GM19455 (cell line): Measurements from ENCODE around the gene CPLX4.

ENCODE experiments used
- ATAC-seq: cut with Tn5 transposase; IDR thresholded peaks from one replicate; pipeline ENCODE4 v1.9.1; 2021; ENCODE audit not compliant: unreplicated experiment

The CPLX4 gene, protein sequence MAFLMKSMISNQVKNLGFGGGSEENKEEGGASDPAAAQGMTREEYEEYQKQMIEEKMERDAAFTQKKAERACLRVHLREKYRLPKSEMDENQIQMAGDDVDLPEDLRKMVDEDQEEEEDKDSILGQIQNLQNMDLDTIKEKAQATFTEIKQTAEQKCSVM

DNA sequence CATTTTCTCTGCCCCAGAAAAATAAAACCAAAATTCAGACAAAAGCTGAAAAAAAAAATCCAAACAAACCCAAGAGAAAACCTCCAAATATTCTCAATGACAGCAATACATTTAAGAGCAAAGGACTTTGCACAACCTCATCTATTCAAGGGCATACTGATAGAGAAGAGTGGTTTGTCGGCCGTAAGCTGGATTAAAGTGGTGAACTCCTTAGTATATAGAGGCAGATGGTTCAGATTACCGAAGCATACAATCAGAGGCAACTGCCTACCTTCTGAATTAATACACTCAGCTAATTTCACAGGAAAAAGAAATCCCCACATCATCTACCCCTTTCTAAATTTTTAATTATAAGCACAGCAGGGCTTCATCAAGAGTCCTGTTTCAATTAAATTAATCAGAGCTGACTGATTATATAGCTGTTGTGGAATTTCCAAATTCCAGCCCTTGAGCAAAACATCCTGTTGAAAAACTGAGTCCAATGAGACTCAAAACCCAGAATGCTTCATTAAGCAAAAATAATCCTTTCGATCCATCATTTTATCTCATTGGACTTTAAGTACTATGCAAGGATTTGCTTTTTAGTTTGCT is at the start of gene CPLX4:
CPLX4 (minus strand) TSS at position 190 of the 591 bp plus-strand sequence; CDS start at position 3, 187 bp downstream.
- ATAC-seq, result no peak

DNA sequence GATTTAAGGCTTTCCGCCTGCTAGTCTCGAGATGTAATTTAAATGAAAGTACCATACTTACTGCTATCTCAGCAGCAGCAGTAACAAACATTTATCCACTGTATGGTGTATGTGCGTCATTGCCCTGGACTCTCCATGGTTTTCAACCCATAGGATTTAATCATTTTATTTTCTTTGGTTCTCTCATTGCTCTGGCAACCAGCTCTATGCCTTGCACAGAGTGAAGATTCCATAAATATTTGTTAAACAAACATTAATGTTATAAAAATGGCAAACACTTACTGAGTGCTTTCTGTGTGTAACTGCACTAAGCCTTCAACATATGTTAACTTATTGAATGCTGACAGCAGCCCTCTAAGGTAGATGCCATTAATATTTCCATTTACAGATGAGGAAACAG is 41.9 kb upstream of the CPLX4 start:
- no peak for ATAC-seq

DNA sequence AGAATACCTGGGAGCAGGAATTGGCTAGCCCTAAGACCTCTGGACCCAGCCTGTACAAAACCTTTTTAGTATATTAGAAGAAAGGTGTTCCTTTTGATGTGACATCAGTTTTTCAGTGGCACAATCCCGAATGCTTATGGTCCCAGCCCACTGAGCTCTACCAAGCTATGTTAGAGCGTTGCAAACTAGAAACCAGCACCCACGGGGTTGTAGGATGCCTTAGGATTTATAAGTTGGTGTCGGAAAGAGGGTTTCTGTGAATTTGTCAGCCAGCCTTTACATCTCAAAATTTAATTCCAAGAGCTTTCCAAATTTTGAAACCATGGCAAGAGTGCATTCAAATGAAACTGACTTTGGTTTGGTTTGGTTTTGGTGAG is 41.1 kb upstream of the CPLX4 start:
- peak; percentile 26 for ATAC-seq

DNA sequence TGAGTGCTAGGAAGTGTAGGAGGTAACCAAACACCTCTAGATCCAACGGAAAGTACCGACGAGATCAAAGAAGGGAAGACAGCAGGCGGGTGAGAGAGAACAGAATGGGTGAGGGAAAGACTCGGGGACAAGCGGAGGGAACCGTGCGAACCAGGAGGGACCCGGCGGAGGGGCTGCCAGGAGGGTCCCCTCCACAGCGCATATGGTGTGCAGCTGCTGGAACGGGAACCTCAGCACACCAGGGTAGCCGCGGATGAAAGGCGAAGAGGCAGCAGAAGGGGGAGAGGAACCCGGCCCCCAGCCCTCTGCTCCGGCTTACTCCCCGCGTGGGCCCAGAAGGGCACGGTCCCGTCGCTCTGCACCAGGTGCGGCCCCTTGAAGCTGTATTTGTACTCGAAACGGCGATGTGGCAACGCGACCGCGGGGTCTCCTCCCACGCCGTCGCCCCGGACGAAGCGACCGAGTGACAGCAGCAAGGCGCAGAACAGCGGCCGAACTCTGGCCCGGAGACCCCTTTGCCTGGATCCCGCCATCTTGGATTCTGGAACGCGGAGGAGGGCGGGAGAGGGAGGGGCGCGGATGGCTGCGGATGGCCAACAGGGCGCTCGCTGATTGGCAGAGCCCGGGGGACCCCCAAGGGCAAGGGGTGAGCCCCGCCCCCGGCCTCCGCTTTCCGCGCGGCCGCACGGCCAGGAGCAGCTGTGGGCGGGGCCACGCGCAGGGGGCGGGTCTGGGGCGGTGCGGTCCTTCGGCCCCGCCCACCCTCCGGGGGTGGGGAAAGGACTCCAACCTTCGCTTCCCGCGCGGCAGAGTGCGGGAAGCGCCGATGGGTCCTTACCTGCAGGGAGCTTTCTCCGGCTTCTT is 40.5 kb upstream of the CPLX4 start, which contains the start of gene LMAN1:
LMAN1 (minus strand) TSS at position 554 of the 864 bp plus-strand sequence; CDS start at position 533, 21 bp downstream.
- peak; percentile 93 for ATAC-seq

DNA sequence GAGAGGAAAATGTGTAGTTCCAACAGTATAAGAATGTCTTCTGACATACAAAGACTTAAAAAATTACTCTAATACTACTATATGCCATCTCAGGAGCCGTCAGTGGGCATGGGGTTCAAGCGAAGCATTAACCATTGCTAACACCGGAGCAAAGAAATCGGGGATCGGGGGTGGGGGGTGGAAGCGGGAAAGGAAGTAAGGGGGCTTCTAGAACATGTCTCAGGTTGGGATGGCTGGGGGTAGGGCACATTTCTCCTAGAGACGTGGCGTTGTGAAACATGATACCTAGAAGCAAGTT is 39.9 kb upstream of the CPLX4 start:
- ATAC-seq, result no peak

DNA sequence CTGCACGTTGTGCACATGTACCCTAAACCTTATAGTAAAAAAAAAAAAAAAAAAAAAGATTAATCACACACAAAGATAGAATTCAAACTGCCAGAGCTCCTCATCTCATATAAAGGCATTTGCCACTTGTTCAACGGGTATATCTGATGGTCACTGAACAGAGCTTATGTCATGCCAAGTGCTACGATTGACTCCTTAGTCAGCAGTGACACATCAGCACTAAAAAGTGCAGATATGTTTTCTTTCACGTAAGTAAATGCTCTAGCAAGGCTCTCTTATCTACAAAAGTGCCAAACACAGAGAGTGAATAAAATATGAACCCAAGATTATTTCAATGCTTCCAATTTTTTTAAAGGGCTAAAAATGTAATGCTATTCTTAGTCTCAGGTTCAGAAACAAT is 39.5 kb upstream of the CPLX4 start:
- no peak for ATAC-seq

DNA sequence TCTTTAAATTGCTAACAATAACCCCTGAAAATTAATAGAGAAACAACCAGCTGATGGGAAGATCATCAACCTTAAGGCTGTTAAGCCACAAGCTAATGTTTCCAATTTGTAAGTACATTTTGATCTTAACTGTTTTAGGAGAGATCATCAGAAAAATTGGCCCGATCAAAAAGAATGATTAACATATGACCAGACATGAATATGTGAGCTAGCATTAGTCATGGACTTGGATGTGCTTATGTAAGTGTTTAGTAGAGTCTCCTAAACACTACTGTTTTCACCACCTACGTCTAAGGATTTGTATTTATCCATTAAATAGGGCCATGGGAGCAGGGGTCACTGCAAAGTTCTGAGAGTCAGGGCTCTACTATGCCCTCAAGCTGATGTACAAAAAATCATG is 36.3 kb upstream of the CPLX4 start:
- ATAC-seq, result no peak

DNA sequence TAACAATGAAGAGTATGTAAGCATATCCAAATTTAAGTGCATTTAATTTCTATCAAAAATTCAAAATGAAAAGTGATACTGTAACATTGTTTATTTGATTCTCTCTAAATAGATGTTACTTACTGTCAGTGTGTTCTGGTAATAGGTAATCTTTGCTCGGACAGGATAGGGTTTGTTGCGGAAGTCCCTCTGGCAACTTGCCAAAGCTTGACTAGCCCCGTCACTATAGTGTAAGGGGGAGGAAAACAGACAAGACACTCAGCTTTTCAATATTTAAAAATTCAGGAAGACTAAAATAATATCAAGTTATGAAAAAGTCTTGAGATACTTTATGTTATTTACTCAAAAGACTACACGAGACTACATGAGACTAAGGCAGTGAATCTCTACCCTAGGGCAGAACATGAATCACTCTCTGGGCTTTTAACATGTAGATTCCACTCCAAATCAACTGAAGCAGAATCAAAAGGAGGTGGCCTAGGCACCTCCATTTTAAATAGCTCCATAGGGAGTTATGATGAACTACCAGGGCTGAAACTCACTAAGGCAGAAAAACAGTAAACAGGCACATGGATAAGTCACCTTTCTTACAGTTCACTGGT is 34.7 kb upstream of the CPLX4 start:
- no peak for ATAC-seq

DNA sequence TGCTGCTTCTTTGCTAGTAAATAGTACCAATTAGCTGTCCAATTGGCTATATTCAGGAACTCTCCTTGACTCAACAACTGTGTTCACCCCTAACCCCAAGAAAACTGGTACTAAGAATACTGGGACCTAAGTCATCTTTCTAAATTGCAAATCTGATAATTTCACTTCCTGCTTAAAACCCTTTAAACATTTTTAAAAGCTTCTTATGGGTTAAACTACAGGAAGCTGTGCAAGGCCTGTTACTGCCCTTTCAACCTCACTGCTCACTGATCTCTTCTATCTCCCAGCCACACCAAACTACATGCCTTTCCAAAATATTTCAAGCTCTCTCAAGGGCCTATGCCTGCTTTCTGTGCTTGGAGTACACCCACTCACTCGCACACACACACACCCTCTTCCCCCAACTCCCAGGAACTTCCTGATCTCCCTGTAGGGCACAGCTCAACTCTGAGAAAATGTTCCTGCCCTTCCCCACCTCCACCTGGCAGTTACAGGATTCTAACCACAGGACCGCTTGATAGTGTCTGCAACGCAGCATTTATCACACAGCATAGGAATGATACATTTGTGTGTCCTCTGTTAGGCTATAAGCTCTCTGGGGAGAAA is 33.9 kb upstream of the CPLX4 start:
- ATAC-seq, result no peak

DNA sequence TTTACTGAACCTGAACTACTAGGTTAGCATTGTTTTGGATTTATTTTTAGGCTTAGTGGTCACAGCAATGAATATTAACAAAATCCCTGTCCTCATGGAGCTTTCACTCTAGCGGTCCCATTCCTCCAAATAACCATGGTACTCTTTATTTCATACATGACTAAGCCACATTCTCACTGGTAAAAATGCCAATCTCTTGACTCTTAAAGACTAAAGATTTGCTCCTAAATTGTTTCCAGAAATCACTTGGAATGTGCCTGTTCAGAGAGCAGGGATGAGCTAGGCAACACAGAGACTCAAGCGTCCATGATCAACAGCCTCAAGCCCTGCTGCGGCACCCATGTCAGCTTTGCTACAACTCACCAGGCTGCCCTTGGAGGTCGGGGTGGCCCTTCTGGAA is 27.1 kb upstream of the CPLX4 start:
- ATAC-seq, result no peak

DNA sequence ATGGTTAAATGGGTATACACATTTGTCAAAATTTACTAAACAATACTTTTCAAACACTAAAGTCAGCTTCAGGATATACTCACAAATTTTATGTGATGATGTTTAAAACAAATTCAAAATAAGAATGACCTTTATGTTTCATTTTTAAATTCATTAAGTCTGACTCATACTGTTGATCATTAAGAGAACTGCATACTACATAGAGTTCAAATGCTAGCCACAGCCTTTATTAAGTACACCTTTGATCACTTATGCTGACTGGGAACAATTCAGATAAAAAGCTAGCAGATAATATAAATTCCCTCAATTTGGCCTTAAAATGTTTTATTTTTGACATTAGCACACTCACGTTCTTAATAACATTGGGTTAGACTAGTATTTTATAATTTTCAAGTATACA is 26.5 kb upstream of the CPLX4 start:
- no peak for ATAC-seq

DNA sequence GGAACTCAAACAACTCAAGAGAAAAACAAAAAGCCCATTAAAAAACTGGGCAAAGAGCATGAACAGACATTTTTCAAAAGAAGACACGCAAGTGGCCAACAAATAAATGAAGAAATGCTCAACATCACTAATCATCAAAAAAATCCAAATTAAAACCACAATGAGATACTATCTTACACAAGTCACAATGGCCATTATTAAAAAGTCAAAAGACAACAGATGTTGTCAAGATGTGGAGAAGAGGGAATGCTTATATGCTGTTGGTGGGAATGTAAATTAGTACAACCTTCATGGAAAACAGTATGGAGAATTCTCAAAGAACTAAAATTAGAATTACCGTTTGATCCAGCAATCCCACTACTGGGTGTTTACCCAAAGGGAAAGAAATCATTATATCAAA is 25.5 kb upstream of the CPLX4 start:
- ATAC-seq, result no peak

DNA sequence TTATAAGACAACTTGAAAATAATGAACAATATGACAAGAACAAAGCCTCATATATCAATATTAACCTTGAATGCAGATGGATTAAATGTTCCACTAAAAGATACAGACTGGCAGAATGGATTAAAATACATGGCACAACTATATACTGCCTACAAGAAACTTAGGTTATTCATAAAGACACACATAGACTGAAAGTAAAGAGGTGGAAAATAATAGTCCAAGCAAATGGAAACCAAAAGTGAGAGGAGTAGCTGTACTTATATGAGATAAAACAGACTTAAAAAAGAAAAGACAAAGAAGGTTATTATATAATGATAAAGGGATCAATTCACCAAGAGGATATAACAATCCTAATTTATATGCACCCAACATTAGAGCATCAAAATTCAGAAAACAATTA is 22.4 kb upstream of the CPLX4 start:
- no peak for ATAC-seq

DNA sequence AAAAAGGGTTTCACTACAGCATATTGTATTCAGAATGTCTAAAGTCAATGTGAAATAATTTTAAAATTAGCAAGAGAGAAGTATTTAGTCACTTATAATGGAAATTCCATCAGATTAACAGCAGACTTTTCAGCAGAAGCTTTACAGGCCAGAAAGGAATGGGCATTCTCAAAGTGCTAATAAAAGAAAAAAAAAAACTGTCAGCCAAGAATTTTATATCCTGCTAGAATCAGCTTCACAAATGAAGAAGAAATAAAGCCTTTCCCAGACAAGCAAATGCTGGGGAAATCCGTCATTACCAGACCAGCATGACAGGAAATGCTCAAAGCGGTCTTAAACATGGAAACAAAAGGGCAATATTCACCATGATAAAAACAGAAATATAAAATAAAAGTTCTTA is 21.9 kb upstream of the CPLX4 start:
- ATAC-seq, result no peak

DNA sequence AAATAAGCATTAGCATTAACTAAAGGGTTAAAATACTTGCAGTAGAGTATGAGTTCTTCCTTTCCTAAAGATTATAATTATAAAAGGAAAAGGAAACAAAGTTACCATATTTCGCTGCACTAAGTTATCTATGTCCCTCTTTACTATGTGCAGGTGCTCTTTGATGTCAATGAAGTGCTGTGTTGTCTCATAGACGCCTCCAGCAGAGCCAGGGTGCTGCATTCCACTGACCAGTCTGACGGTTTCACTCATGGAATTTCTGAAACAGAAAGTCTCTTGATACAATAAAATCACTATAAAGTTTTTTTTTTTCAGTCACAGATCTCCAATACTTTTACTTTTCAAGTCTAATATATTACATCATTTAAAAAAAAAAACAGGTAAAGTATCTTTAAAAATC is 14.5 kb upstream of the CPLX4 start:
- ATAC-seq, result no peak

DNA sequence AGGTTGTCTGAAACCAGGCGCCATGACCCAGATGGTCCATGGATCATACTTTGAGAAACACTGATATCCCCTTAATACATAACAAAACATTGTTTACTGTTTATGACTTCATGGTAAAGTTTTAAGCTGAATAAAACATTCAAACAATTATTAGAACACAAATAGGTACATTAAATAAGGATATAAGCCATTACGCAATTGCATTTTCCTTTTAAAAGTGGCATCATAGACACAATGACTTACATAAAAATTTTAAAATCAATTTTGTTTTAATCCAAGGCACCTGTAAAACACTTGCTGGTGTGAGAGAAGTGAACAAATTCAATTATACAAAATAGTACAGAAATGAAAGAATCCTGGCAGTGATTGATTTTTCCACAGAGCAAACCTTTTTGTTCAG is 10.2 kb upstream of the CPLX4 start:
- no peak for ATAC-seq

DNA sequence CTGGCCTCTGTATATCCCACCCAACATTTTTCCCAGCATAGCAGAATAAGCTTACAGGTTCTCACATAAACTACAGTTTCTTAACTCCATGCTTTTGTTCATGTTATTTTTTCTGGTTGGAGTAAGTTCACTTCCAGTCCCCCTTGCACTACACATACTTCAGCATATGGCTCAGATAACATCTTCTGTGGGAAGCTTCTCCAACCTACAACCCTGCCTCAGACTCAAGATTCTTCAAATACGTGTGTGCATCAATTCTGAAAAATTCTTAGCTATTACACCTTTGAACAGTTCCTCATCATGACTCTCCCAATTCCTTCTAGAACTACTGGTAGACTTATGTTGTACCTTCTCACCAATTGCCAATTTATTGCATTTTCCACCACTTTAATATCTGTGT is 7.5 kb upstream of the CPLX4 start:
- ATAC-seq, result no peak

DNA sequence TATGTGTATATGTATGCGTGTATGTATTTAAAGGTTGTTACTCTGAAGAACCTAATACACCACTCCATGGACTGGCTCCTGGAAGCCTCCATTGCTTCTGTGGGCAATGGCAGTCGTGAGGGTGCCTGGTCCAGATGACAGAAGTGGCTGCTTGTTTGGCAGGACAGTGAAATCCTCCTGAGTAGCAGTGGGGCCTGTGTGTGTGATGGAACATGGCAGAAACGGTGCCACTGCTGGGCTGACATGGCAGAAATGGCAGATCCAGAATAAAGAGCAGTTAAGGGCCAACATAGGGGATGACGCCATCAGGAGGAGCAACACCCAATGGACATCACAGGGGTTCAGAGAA is 6.1 kb upstream of the CPLX4 start:
- ATAC-seq, result no peak

DNA sequence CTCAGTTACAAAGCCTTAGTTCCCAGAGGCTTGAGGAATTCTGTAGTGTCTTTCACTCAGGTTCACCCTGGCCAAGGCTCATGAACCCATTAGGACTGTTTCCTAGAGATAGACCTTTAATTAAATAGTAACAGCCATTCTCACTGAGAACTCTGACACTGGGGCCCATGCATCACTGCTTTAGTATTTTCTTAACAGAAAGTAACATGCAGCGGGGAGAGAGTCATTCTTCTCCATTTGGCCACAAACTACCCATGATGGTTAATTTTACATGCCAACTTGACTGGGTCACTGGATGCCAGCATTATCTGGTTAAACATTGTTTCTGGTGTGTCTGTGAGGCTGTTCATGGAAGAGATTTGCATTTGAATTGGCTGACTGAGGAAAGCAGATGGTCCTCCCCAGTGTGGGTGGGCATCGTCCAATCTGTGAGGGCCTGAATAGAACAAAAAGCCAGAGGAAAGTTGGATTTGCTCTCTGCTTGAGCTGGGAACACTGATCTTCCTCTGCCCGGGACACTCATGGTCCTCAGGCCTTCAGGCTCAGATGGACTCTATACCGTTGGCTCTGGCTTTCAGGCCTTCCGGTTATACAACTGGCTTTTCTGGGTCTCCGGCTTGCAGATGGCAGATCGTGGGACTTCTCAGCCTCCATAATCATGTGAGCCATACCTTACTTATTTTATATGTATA is 5.6 kb upstream of the CPLX4 start:
- ATAC-seq, result no peak

DNA sequence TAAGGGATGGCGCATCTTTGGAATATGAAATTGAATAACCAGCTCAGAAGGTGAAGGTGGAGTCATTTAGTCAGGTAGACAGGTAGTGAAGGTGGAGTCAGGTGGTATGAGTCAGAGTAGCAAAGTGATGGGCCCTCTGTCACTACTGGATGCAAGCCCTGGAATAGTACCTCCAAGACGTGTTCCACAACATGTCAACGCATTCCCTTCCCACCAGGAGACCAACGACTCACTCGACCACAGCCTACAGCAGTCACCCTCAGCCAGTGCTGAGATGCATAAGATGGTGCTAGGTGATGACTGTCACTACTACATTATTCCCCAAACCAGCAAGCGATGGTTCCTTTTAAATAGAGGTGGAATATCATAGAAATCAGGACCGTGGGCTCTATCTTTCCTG is 6.8 kb downstream of the CPLX4 start:
- no peak for ATAC-seq

DNA sequence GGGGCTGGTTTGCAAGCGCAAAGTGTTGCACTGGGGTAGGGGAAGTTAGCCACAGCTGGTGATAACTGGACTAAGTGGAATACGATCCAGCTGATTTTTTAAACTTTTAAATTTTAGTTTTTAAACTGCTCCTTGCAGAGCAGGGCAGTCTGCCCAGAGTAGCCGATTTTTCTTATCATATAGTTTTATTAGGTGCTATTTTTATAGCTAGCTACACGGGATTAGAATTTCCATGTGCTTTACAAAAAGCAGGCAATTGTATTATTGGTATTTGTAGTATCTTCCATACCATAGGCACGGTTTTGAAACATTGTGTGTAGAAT is 9.6 kb downstream of the CPLX4 start:
- no peak for ATAC-seq
